ENCODE results near the gene COMMD1.

DNA sequence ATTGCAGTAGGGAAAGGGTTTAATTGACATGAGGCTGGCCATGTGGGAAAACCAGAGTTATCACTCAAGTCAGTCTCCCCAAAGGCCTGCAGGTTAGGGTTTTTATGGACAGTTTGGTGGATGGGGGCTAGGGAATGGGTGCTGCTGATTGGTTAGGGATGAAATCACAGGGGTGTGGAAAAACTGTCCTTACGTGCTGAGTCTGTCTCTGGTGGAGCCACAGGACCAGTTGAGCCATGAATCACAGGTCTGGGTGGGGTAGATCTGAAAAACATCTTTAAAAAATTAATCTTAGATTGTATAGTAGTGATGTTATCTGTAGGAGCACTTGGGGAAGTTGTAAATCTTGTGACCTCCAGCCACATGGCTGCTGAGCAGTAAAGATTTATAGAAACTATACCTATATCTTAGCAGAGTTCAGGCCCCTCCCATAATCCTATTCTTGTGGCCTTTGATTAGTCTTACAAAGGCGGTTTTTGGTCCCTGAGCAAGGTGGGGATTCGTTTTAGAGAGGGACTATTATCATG is 139.6 kb downstream of the COMMD1 start:
- TF ChIP-seq POLR2AphosphoS5 (IDR thresholded peaks at IDR 0.05) (no peak), POLR2A (IDR thresholded peaks at IDR 0.05) (no peak)
- TF ChIP-seq, protein P1, sequence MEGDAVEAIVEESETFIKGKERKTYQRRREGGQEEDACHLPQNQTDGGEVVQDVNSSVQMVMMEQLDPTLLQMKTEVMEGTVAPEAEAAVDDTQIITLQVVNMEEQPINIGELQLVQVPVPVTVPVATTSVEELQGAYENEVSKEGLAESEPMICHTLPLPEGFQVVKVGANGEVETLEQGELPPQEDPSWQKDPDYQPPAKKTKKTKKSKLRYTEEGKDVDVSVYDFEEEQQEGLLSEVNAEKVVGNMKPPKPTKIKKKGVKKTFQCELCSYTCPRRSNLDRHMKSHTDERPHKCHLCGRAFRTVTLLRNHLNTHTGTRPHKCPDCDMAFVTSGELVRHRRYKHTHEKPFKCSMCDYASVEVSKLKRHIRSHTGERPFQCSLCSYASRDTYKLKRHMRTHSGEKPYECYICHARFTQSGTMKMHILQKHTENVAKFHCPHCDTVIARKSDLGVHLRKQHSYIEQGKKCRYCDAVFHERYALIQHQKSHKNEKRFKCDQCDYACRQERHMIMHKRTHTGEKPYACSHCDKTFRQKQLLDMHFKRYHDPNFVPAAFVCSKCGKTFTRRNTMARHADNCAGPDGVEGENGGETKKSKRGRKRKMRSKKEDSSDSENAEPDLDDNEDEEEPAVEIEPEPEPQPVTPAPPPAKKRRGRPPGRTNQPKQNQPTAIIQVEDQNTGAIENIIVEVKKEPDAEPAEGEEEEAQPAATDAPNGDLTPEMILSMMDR (IDR thresholded peaks at IDR 0.05 in 8 of 11, conservative IDR thresholded peaks at IDR 0.05 in 3 of 11): no peak
